CD4-positive, CD25-positive, alpha-beta regulatory T cell (primary cell): ENCODE data around the gene CREBRF. TPM values are rescaled to one million over a fixed set of nuclear protein-coding genes. Genes with fewer than 3 reads are reported as not detected.
"Not testable (repeated sequence)": the region's sequence is repeated elsewhere in the genome, so short reads cannot be mapped to it uniquely, and the experiment has no call there.

Source experiments
- ATAC-seq, 2 donors: fragments of 150-1000 bp; cut with Tn5 transposase; one replicate each; pipeline ENCODE4 v1.10.0; 2021; ENCODE audit warnings: low read depth in 2 of 2, moderate number of reproducible peaks in 2 of 2, moderate library complexity in 1 of 2
- DNase-seq, 3 donors: peaks; one replicate each; pipeline versions ENCODE4 v3.0.0 to v3.0.0-alpha.2; 2012 to 2022; ENCODE audit warnings: mixed read lengths in 1 of 3
- H3K27ac ChIP-seq: one replicate; pipeline ENCODE4 v1.7.0; 2013; ENCODE audit warnings: mild to moderate bottlenecking, low read length; ENCODE audit not compliant: insufficient read depth, poor library complexity, severe bottlenecking
- H3K27me3 ChIP-seq: one replicate; pipeline ENCODE4 v1.7.0; 2013; ENCODE audit warnings: low read length; ENCODE audit not compliant: control insufficient read depth, insufficient read depth
- H3K36me3 ChIP-seq: one replicate; pipeline ENCODE4 v1.7.0; 2013; ENCODE audit warnings: mild to moderate bottlenecking, low read length, moderate library complexity; ENCODE audit not compliant: control insufficient read depth, insufficient read depth
- H3K4me1 ChIP-seq: 2 replicates; pipeline ENCODE4 v1.7.0; 2013; ENCODE audit warnings: mild to moderate bottlenecking, low read length; ENCODE audit not compliant: insufficient read depth, control insufficient read depth, poor library complexity, severe bottlenecking
- H3K4me3 ChIP-seq: one replicate; pipeline ENCODE4 v1.7.0; 2013; ENCODE audit warnings: low read depth, mild to moderate bottlenecking, low read length, moderate library complexity
- H3K9me3 ChIP-seq, 2 experiments: 1 replicate in 1 of 2; 2 replicates in 1 of 2; pipeline ENCODE4 v1.7.0; 2013; ENCODE audit warnings: low read length in 2 of 2, mild to moderate bottlenecking in 1 of 2, moderate library complexity in 1 of 2; ENCODE audit not compliant: control insufficient read depth in 2 of 2
- H3K27ac Mint-ChIP-seq, 3 donors: one replicate each; pipeline ENCODE4 v1.8.0; 2020 to 2022; ENCODE audit warnings: mild to moderate bottlenecking in 3 of 3, mixed read lengths in 3 of 3, moderate library complexity in 2 of 3
- H3K27me3 Mint-ChIP-seq: one replicate; pipeline ENCODE4 v1.8.0; 2022; ENCODE audit warnings: mild to moderate bottlenecking, mixed read lengths
- H3K36me3 Mint-ChIP-seq: one replicate; pipeline ENCODE4 v1.8.0; 2020; ENCODE audit warnings: mixed read lengths
- H3K4me1 Mint-ChIP-seq, 4 donors: one replicate each; pipeline ENCODE4 v1.8.0; 2020 to 2022; ENCODE audit warnings: mixed read lengths in 4 of 4, mild to moderate bottlenecking in 1 of 4
- H3K4me3 Mint-ChIP-seq, 4 donors: one replicate each; pipeline ENCODE4 v1.8.0; 2020 to 2022; ENCODE audit warnings: mild to moderate bottlenecking in 4 of 4, mixed read lengths in 4 of 4, moderate library complexity in 3 of 4
- H3K9me3 Mint-ChIP-seq, 7 donors: one replicate each; pipeline ENCODE4 v1.8.0; 2020 to 2022; ENCODE audit warnings: mixed read lengths in 7 of 7, mild to moderate bottlenecking in 3 of 7, moderate library complexity in 2 of 7
- polyA plus RNA-seq, 4 donors: library from polyadenylated mRNA; unstranded; fragments of 300-500 nt; fragmentation: Illumina TruSeq; gene quantifications; one replicate each; pipeline ENCODE4 v1.2.3, GENCODE V29; 2021
- total RNA-seq: library from RNA; stranded (reverse); gene quantifications from one replicate; pipeline ENCODE4 v1.2.3, GENCODE V29; 2022

The CREBRF gene
- total and polyA plus RNA-seq, 5 donors from 2014 or later = 59.5 to 126 (median 65.4) TPM

DNA sequence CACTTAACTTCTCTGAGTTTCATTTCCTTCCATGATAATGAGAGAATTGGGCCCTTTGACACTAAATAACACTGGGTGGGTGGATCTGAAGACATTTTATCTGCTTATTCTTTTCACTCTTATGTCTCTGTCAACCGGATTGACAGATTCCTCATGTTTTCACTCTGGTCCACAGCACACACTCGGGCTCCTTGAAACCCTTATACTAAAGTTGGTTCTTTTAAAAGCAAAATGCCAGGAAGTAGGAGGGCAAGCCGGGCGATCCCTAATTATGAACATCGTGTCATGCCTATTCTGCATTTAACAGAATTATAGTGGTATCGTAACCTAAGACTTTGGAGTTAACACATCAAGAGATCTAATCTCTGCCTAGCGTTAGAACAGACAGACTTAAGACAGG is 28.2 kb upstream of the CREBRF start:
- ATAC-seq = no peak
- Mint-ChIP-seq H3K4me1 (peaks cover 10 to 24% (median 14%) of the 10 kb centered on the region in 4 donors), H3K36me3 (peaks cover 8% of the 10 kb centered on the region), H3K27ac (no peak overlapping the region), H3K27me3 (no peaks in the 10 kb centered on the region), H3K4me3 (peak overlapping the region in 1 of 4 donors; percentile 10), H3K9me3 (peaks cover 0 to 2% (median 0%) of the 10 kb centered on the region in 7 donors)
- peak overlapping the region; percentile 24 for H3K27ac ChIP-seq
- peaks cover 20% of the 10 kb centered on the region for H3K4me1 ChIP-seq
- DNase-seq = no peak
- H3K9me3 ChIP-seq = no peaks in the 10 kb centered on the region
- no peaks in the 10 kb centered on the region for H3K27me3 ChIP-seq
- H3K4me3 ChIP-seq = no peak overlapping the region
- H3K36me3 ChIP-seq = peaks cover 12% of the 10 kb centered on the region

- peak overlapping the region; percentile 11 for H3K4me3 ChIP-seq
Measured at GRCh38 chr5:173028811-173029327, 27.3 kb upstream of the CREBRF start.

DNA sequence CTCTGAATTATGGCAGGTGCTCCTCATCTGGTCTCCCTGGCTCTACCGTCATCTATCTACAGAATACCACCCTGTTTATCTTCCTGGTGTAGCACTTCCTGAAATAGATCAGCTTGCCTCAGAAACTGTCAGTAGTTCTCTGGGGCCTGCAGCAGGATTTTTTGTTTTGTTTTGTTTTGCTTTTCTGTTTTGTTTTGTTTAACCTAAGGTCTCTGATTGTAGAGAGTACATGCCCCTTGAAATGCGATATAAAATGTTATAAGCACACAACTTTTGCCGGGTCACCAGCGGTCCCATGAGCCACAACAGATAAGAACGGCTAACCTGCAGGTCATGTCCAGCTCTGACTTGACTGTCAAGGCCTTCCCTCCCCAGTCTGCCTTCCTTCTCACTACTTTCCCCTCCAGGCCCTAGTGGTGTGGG is 26.6 kb upstream of the CREBRF start:
- Histone ChIP-seq H3K27ac (peak overlapping the region; percentile 56), H3K4me3 (peak overlapping the region; percentile 11), H3K27me3 (no peaks in the 10 kb centered on the region), H3K9me3 (no peaks in the 10 kb centered on the region), H3K4me1 (peaks cover 22% of the 10 kb centered on the region), H3K36me3 (peaks cover under 1% of the 10 kb centered on the region)
- Mint-ChIP-seq H3K36me3 (peaks cover 3% of the 10 kb centered on the region), H3K27me3 (no peaks in the 10 kb centered on the region), H3K4me1 (peaks cover 15 to 32% (median 20%) of the 10 kb centered on the region in 4 donors), H3K27ac (no peak overlapping the region), H3K4me3 (no peak overlapping the region), H3K9me3 (peaks cover 0 to 2% (median 0%) of the 10 kb centered on the region in 7 donors)
- ATAC-seq (peak in 1 of 2 donors; percentile 45), DNase-seq (no peak)

More at GRCh38 chr5:173028811-173029327, 27.3 kb upstream of the CREBRF start:
- peaks cover 20% of the 10 kb centered on the region for H3K4me1 ChIP-seq
- no peak for ATAC-seq
- H3K4me1 Mint-ChIP-seq = peaks cover 12 to 28% (median 17%) of the 10 kb centered on the region in 4 donors
- no peaks in the 10 kb centered on the region for H3K27me3 ChIP-seq
- H3K27ac ChIP-seq = peak overlapping the region; percentile 26
- no peaks in the 10 kb centered on the region for H3K27me3 Mint-ChIP-seq
- peaks cover 3% of the 10 kb centered on the region for H3K36me3 Mint-ChIP-seq
- H3K27ac Mint-ChIP-seq = no peak overlapping the region
- peaks cover 0 to 2% (median 0%) of the 10 kb centered on the region in 7 donors for H3K9me3 Mint-ChIP-seq
- H3K9me3 ChIP-seq = no peaks in the 10 kb centered on the region
- DNase-seq = no peak
- H3K36me3 ChIP-seq = peaks cover 5% of the 10 kb centered on the region
- no peak overlapping the region for H3K4me3 Mint-ChIP-seq

GRCh38 chr5:173032096-173032495 is 24.1 kb upstream of the CREBRF start:
- not testable (repeated sequence) for H3K4me3 ChIP-seq, H3K27me3 ChIP-seq, DNase-seq, H3K27me3 Mint-ChIP-seq, H3K4me3 Mint-ChIP-seq, H3K9me3 Mint-ChIP-seq, ATAC-seq, H3K9me3 ChIP-seq, H3K36me3 ChIP-seq
- Histone ChIP-seq H3K4me1 (peaks cover 48% of the 10 kb centered on the region), H3K27ac (peak overlapping the region; percentile 1)
- Mint-ChIP-seq H3K27ac (peak overlapping the region in 2 of 3 donors; percentile 91 to 93), H3K4me1 (peaks cover 21 to 44% (median 33%) of the 10 kb centered on the region in 4 donors), H3K36me3 (peaks cover 12% of the 10 kb centered on the region)

DNA sequence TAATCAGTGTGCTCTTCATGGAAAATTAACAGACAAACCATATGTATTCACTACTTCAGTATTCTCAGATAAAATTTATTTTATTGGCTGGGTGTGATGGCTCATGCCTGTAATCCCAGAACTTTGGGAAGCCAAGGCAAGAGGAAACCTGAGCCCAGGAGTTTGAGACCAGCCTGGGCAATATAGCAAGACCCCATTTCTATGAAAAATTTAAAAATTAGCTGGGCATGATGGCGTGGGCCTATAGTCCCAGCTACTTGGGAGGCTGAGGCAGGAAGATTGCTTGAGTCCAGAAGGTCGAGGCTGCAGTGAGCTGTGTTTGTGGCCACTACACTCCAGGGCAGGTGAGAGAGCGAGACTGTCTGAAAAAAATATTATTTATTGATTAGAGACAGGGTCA is 23.4 kb upstream of the CREBRF start:
- H3K4me1 ChIP-seq = peaks cover 50% of the 10 kb centered on the region
- H3K9me3 Mint-ChIP-seq = peaks cover 0 to 2% (median 0%) of the 10 kb centered on the region in 7 donors
- H3K4me3 Mint-ChIP-seq = no peak overlapping the region
- H3K27me3 Mint-ChIP-seq = no peaks in the 10 kb centered on the region
- DNase-seq (no peak), ATAC-seq (no peak)
- peak overlapping the region; percentile 32 to 93 (median 91) for H3K27ac Mint-ChIP-seq
- H3K4me3 ChIP-seq = no peak overlapping the region
- no peaks in the 10 kb centered on the region for H3K36me3 ChIP-seq
- H3K27me3 ChIP-seq = no peaks in the 10 kb centered on the region
- H3K9me3 ChIP-seq = no peaks in the 10 kb centered on the region
- peak overlapping the region; percentile 37 for H3K27ac ChIP-seq
- H3K36me3 Mint-ChIP-seq = peaks cover 14% of the 10 kb centered on the region
- peaks cover 24 to 51% (median 38%) of the 10 kb centered on the region in 4 donors for H3K4me1 Mint-ChIP-seq

GRCh38 chr5:173033923-173034322 is 22.2 kb upstream of the CREBRF start:
- H3K4me3 Mint-ChIP-seq = peak overlapping the region in 3 of 4 donors; percentile 21 to 82 (median 43)
- no peak for ATAC-seq

GRCh38 chr5:173035904-173036707 is 20.0 kb upstream of the CREBRF start:
- Histone ChIP-seq H3K27me3 (no peaks in the 10 kb centered on the region), H3K27ac (peak overlapping the region; percentile 84), H3K9me3 (no peaks in the 10 kb centered on the region), H3K4me3 (peak overlapping the region; percentile 77), H3K4me1 (peaks cover 41% of the 10 kb centered on the region), H3K36me3 (no peaks in the 10 kb centered on the region)
- Mint-ChIP-seq H3K27me3 (no peaks in the 10 kb centered on the region), H3K4me1 (peaks cover 42 to 76% (median 52%) of the 10 kb centered on the region in 4 donors), H3K27ac (peak overlapping the region; percentile 91 to 99 (median 95)), H3K9me3 (peaks cover 0 to 2% (median 0%) of the 10 kb centered on the region in 7 donors), H3K36me3 (peaks cover 14% of the 10 kb centered on the region), H3K4me3 (peak overlapping the region; percentile 82 to 92 (median 85))
- ATAC-seq = no peak
- DNase-seq = peak in 1 of 3 donors; percentile 11

More at GRCh38 chr5:173033923-173034322, 22.2 kb upstream of the CREBRF start:
- H3K4me3 ChIP-seq = no peak overlapping the region
- H3K27me3 ChIP-seq = no peaks in the 10 kb centered on the region
- H3K9me3 Mint-ChIP-seq = peaks cover 0 to 2% (median 0%) of the 10 kb centered on the region in 7 donors
- no peak for DNase-seq
- H3K27ac Mint-ChIP-seq = peak overlapping the region; percentile 91 to 99 (median 91)
- no peaks in the 10 kb centered on the region for H3K36me3 ChIP-seq
- no peaks in the 10 kb centered on the region for H3K9me3 ChIP-seq
- no peaks in the 10 kb centered on the region for H3K27me3 Mint-ChIP-seq
- H3K27ac ChIP-seq = peak overlapping the region; percentile 37
- H3K4me1 Mint-ChIP-seq = peaks cover 31 to 60% (median 41%) of the 10 kb centered on the region in 4 donors
- H3K36me3 Mint-ChIP-seq = peaks cover 14% of the 10 kb centered on the region
- peaks cover 43% of the 10 kb centered on the region for H3K4me1 ChIP-seq
